Effector memory CD8-positive, alpha-beta T cell (primary cell): ENCODE measurements around the gene NLK.
"Not testable (repeated sequence)": the region's sequence is repeated elsewhere in the genome, so short reads cannot be mapped to it uniquely, and the experiment has no call there.

ENCODE experiments used
- ATAC-seq: fragments of 150-1000 bp; cut with Tn5 transposase; replicated peaks from 2 replicates; pipeline ENCODE4 v1.10.0; 2021; ENCODE audit warnings: mild to moderate bottlenecking, moderate library complexity
- DNase-seq, 3 experiments: peaks; one replicate each; pipeline ENCODE4 v3.0.0; 2021
- H3K27ac Mint-ChIP-seq, 2 donors: one replicate each; pipeline ENCODE4 v1.8.0; 2022; ENCODE audit warnings: mild to moderate bottlenecking in 2 of 2, mixed read lengths in 2 of 2, moderate library complexity in 2 of 2
- H3K27me3 Mint-ChIP-seq, 2 donors: one replicate each; pipeline ENCODE4 v1.8.0; 2022; ENCODE audit warnings: mixed read lengths in 2 of 2
- H3K36me3 Mint-ChIP-seq: one replicate; pipeline ENCODE4 v1.8.0; 2022; ENCODE audit warnings: mild to moderate bottlenecking, moderate library complexity, mixed read lengths; ENCODE audit not compliant: insufficient read depth
- H3K4me1 Mint-ChIP-seq, 2 donors: one replicate each; pipeline ENCODE4 v1.8.0; 2022; ENCODE audit warnings: low read depth in 2 of 2, mixed read lengths in 2 of 2
- H3K4me3 Mint-ChIP-seq, 2 donors: one replicate each; pipeline ENCODE4 v1.8.0; 2022; ENCODE audit warnings: mild to moderate bottlenecking in 2 of 2, mixed read lengths in 2 of 2, moderate library complexity in 2 of 2
- H3K9me3 Mint-ChIP-seq, 2 donors: one replicate each; pipeline ENCODE4 v1.8.0; 2022; ENCODE audit warnings: mixed read lengths in 2 of 2

The NLK gene

DNA sequence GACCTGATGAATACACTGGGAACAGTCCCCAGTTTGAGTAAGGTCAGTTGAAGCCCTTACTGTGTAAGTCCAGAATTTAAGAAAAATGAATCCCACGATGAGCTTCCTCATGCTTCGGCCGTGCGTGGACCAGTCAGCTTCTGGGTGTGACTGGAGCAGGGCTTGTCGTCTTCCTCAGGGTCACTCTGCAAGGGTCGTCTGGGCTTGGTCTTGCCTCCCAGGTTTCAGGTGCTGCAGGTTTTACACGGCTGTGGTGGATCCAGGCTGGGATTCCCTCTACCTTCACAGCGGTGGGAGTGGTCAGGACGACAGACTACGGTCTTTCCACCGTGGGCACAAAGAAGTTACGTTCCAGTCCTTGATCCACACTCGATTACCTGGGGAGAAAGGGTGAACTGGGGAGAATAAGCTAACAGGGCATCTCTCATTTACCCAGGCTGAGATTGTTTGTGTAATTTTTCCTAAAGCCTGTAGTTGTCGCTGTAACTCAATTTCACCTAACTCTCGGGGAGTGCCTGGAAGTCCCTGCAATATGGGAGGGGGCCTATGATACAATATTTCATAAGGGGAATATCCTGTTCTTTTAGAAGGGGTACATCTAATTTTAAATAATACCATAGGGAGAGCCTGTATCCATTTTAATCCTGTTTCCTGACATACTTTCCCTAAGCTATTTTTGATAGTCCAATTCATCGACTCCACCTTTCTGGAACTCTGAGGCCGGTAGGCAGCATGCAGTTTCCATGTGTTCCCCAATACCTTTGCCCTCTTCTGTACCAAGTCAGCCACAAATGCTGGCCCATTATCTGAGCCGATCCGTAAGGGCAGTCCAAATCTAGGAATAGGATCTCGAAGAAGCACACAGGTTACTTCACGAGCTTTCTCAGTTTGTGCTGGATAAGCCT lies 190.7 kb downstream of the NLK start:
- H3K9me3 Mint-ChIP-seq, DNase-seq, H3K4me1 Mint-ChIP-seq, H3K4me3 Mint-ChIP-seq, ATAC-seq, H3K27ac Mint-ChIP-seq, H3K36me3 Mint-ChIP-seq: not testable (repeated sequence)
- peaks cover 37 to 84% of the 10 kb centered on the region in 2 donors for H3K27me3 Mint-ChIP-seq

DNA sequence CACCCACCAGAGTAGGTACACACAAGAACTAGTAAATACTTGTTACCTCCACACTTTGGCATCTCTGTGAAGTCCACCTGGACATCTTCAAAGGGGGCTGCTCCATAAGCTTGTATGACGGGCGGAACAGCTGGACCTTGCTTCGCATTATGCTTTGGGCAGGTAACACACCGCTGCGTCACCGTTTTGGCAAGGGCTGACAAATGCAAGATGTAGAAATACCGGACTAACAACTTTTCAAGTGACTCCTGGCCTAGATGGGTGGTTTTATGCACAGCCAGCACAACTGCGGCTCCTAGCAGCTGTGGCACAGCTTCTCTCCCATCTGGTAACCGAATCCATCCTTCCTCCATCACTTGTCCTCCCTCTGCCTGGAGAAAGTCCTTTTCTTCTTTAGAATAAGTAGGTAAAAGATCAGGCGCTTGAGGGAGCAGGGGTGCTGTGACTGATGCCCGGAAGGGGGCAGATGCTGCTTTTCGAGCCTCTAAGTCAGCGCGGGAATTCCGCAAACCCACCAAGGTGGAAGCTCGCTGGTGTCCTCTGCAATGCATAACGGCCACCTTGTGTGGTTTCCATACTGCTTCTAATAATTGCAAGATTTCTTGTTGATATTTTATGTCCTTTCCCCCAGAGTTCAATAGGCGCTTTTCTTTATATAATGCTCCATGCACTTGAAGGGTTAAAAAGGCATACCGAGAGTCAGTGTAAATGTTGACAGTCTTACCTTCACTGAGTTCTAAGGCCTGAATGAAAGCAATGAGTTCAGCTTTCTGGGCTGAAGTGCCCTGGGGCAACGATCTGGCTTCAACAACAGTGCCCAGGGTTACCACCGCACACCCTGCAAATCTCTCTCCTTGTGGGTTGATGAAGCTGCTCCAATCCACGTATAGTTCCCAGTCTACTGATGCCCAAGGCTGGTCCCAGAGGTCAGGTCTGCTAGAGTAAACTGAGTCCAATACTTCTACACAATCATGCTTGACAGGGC lies 191.7 kb downstream of the NLK start:
- not testable (repeated sequence) for H3K4me1 Mint-ChIP-seq, H3K4me3 Mint-ChIP-seq, H3K27ac Mint-ChIP-seq, DNase-seq, H3K36me3 Mint-ChIP-seq, ATAC-seq, H3K9me3 Mint-ChIP-seq
- H3K27me3 Mint-ChIP-seq: peaks cover 29 to 84% of the 10 kb centered on the region in 2 donors

DNA sequence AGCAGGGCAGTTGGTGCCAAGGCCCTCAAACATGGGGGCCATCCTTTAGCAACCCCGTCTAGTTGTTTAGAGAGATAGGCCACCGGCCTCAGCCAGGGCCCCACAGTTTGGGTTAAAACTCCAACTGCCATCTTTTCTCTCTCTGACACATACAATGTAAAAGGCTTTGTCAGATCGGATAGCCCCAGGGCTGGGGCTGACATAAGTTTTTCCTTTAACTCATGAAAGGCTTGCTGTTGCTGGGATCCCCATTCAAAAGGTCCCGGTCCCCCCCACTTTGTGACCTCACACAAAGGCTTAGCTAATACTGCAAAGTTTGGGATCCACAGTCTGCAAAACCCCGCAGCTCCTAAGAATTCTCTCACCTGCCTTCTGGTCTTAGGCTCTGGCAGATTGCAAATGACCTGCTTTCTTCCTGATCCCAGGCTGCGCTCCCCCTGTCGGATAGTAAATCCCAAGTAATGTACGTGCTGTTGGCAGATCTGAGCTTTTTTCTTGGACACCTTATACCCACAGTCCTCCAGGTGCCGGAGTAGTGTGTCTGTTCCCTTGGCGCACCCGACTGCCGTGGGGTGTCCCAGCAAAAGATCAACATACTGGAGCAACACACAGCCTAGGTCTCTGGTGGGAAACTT lies 192.7 kb downstream of the NLK start:
- H3K27ac Mint-ChIP-seq, DNase-seq, H3K9me3 Mint-ChIP-seq, H3K4me3 Mint-ChIP-seq, H3K4me1 Mint-ChIP-seq, H3K36me3 Mint-ChIP-seq, ATAC-seq: not testable (repeated sequence)
- peaks cover 18 to 82% of the 10 kb centered on the region in 2 donors for H3K27me3 Mint-ChIP-seq

DNA sequence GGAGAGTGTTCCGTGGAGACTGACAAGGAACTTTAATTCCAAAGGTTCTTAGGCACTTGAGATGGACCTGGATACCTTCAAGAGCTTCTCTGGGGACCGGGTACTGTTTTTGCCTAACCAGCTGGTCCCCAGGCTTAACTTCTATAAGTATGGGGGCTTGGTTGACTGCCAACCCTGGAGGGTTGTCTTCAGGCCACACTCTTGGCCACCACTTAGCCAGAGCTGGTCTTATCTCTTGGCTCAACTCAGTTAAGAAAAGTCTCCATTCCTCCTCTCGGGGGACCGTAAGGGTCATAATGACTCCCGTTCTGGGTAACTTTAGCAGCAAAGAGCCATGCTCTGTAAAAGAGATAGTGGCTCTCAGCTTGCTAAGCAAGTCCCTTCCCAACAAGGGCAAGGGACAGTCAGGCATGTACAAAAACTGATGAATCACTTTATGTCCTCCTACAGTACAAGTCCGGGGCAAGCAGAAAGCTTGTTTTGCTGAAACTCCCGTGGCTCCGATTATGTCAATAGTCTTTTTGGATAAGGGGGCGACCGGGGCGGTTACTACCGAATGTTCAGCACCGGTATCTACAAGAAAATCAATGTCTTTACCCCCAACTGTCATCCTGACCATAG lies 193.7 kb downstream of the NLK start:
- not testable (repeated sequence) for DNase-seq, ATAC-seq, H3K4me3 Mint-ChIP-seq, H3K27ac Mint-ChIP-seq, H3K9me3 Mint-ChIP-seq, H3K4me1 Mint-ChIP-seq, H3K36me3 Mint-ChIP-seq
- H3K27me3 Mint-ChIP-seq: peaks cover 9 to 77% of the 10 kb centered on the region in 2 donors

DNA sequence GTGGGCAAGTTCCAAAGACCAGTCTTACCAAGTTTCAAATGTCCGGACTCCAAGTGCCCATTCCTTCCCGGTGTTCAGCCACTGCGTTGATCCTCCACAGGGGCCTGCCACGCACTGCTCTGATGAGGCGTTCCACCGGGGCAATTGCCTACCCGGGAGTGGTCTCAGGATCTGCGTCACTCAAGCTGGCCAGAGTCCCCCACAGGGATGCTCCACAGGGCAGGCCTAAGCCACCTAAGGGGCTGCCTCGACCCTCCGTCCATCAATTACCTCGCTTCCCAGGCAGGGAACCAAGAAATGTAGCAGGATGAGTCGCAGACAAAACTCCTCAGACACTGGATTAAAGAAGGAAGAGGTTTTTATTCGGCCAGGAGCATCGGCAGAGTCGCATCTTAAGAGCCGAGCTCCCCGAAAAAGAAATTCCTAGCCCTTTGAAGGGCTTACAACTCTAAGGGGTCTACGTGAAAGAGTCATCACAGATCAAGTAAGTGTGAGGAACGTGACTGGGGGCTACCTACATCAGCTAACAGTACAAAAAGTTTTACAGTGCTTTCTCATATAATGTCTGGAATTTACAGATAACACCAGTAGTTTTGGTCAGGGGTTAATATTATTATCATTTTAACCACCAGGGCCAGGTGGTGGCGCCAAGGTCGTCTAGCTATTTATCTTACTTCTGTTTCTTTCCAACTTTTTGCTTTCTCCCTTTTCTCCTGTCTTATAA lies 196.2 kb downstream of the NLK start:
- not testable (repeated sequence) for DNase-seq, H3K4me3 Mint-ChIP-seq, H3K4me1 Mint-ChIP-seq, H3K9me3 Mint-ChIP-seq, ATAC-seq, H3K36me3 Mint-ChIP-seq, H3K27ac Mint-ChIP-seq
- peaks cover 13 to 66% of the 10 kb centered on the region in 2 donors for H3K27me3 Mint-ChIP-seq

DNA sequence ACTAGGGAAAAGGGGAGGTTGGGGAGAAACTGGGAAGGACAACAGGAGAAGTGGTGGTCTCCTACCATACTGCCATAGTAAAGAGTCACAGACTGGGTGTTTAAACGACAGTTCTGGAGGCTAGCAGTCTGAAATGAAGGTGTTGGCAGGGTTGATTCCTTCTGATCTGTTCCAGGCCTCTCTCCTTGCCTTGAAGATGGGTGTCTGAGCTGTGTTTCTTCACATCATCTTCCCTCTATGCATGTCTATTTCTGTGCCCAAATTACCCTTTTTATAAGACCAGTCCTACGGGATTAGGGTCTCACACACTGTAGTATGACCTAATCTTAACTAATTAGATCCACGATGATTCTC lies 196.8 kb downstream of the NLK start:
- Mint-ChIP-seq H3K36me3 (peaks cover 2% of the 10 kb centered on the region), H3K4me1 (peaks cover 0 to 3% of the 10 kb centered on the region in 2 donors), H3K9me3 (no peaks in the 10 kb centered on the region), H3K27me3 (peaks cover 13 to 66% of the 10 kb centered on the region in 2 donors), H3K4me3 (no peak overlapping the region), H3K27ac (no peak overlapping the region)
- ATAC-seq: no peak
- DNase-seq: no peak

DNA sequence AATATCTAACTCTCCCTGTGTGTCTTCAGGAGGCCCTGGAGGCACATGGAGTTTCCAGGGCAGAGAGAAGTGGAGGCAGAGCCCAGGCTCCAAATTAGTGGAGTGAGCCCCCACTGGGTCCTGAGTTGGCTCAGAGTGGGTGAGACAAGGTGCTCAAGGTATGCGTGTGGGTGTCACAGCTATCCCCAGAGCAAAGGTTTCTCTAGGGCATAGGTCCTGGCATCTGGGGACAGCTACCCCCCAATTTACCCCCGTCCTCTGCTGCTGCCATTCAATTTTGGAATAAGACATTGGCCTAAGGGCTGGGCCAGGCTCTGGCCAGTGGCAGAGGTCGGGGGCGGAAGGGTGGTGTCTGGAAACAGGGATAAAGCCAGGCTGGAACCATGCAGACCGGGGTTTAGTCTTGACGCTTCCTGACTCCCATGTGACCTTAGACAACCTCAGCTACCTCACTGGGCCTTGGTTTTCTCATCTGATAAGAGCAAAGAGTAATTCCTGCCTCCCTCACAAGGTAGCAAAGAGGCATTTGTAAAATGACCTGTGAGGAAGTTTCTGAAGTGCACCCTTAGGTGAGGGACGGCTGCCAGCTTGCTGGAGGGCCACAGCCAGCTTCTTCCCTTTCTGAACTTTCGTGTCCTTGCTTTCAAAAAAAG lies 198.3 kb downstream of the NLK start:
- ATAC-seq: no peak

DNA sequence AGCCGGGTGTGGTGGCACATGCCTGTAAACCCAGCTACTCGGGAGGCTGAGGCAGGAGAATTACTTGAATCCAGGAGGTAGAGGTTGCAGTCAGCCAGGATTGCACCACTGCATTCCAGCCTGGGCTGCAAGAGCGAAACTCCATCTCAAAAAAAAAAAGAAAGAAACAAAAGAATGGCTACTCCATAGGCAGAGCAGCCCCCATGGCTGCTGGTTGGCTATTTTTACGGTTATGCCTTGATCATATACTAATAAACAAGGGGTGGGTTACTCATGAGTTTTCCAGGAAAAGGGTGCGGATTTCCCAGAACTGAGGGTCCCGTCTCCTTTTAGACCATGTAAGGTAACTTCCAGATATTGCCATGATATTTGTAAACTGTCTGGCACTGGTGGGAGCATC lies 200.3 kb downstream of the NLK start:
- H3K4me1 Mint-ChIP-seq: peaks cover 0 to 3% of the 10 kb centered on the region in 2 donors
- H3K27me3 Mint-ChIP-seq: peaks cover 14 to 47% of the 10 kb centered on the region in 2 donors
- H3K27ac Mint-ChIP-seq: no peak overlapping the region
- peaks cover 2% of the 10 kb centered on the region for H3K36me3 Mint-ChIP-seq
- no peak overlapping the region for H3K4me3 Mint-ChIP-seq
- ATAC-seq (no peak), DNase-seq (no peak)
- no peaks in the 10 kb centered on the region for H3K9me3 Mint-ChIP-seq

More for the DNA sequence above, 198.3 kb downstream of the NLK start:
- Mint-ChIP-seq H3K4me1 (peaks cover 0 to 3% of the 10 kb centered on the region in 2 donors), H3K27ac (no peak overlapping the region), H3K4me3 (no peak overlapping the region), H3K27me3 (peaks cover 13 to 52% of the 10 kb centered on the region in 2 donors), H3K36me3 (peaks cover 2% of the 10 kb centered on the region), H3K9me3 (no peaks in the 10 kb centered on the region)
- no peak for DNase-seq

DNA sequence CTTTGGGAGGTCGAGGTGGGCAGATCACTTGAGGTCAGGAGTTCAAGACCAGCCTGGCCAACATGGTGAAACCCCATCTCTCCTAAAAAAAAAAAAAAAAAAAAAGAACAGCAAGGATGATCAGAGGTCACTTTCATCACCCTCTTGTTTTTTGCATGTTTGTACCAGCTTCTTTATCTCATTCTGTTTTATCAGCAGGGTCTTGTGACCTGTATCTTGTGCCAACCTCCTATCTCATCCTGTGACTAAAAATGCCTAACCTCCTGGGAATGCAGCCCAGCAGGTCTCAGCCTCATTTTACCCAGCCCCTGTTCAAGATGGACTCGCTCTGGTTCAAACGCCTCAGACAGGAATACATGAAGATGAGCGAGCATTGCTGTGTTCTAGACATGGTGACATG lies 200.8 kb downstream of the NLK start:
- not testable (repeated sequence) for ATAC-seq

DNA sequence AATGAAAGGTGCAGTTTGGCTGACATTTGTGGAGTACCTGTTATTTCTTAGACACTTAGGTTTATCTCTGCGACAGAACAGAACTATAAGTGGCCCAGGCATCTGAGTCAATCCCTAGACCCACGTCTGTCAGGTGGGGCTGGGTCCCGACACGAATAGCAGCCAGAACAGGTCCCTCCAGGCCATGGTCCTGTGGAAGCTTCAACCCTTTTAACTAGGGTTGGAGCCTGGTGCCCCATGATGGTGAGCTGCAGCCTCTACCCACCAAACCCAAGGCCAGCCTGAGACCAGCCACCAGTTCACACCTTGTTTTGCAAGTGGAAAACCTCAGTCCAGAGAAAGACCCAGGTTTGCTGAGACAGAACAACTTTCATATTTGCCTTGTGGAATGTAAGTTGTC lies 202.0 kb downstream of the NLK start:
- Mint-ChIP-seq H3K36me3 (peaks cover 2% of the 10 kb centered on the region), H3K27ac (no peak overlapping the region), H3K4me3 (no peak overlapping the region), H3K4me1 (peaks cover 0 to 4% of the 10 kb centered on the region in 2 donors), H3K9me3 (no peaks in the 10 kb centered on the region), H3K27me3 (peaks cover 11 to 40% of the 10 kb centered on the region in 2 donors)
- no peak for DNase-seq
- no peak for ATAC-seq

More for the DNA sequence above, 200.8 kb downstream of the NLK start:
- peaks cover 11 to 47% of the 10 kb centered on the region in 2 donors for H3K27me3 Mint-ChIP-seq
- H3K9me3 Mint-ChIP-seq, DNase-seq, H3K4me3 Mint-ChIP-seq, H3K36me3 Mint-ChIP-seq, H3K4me1 Mint-ChIP-seq, H3K27ac Mint-ChIP-seq: not testable (repeated sequence)
